B cell (primary cell): ENCODE data around the gene GEMIN7. TPM values are rescaled to one million over a fixed set of nuclear protein-coding genes. Genes with fewer than 3 reads are reported as not detected.

Experiments used
- ATAC-seq: fragments of 200-7000 bp; cut with Tn5 transposase; one replicate; pipeline ENCODE4 v1.10.0; 2021; ENCODE audit warnings: low read depth, mild to moderate bottlenecking, moderate number of reproducible peaks, moderate library complexity
- CTCF ChIA-PET: fragments of 350-600 bp; sonication (Branson Sonifier 250); formaldehyde crosslinking; loops from one replicate; lab custom pipeline; 2021; ENCODE audit warnings: antibody characterized with exemption, inconsistent platforms; lab: Charles Lee
- POLR2A ChIA-PET: fragments of 350-600 bp; sonication (Branson Sonifier 250); formaldehyde crosslinking; loops from one replicate; lab custom pipeline; 2021; ENCODE audit warnings: antibody characterized with exemption; lab: Charles Lee
- DNase-seq: peaks from one replicate; pipeline ENCODE4 v3.0.0; 2013
- H2AFZ ChIP-seq: 2 replicates; pipeline ENCODE4 v1.6.1; 2012; ENCODE audit warnings: mild to moderate bottlenecking, low read depth, low read length; ENCODE audit not compliant: insufficient read depth, poor library complexity, severe bottlenecking
- H3K27ac ChIP-seq, 2 donors: 1 replicate in 1 of 2; 2 replicates in 1 of 2; pipeline ENCODE4 v1.5.1; 2012 to 2013; ENCODE audit warnings: low read length in 2 of 2, mild to moderate bottlenecking in 2 of 2, moderate library complexity in 1 of 2
- H3K27me3 ChIP-seq, 4 experiments: fragments of 200-600 bp in 1 of 4; sonication (generic) in 1 of 4; replicated peaks in 1 of 4; 1 replicate in 2 of 4; 2 replicates in 2 of 4; pipeline versions ENCODE4 v1.6.1 to v1.7.0; 2013 to 2016; ENCODE audit warnings: low read length in 3 of 4, mild to moderate bottlenecking in 2 of 4, mixed read lengths in 1 of 4, moderate library complexity in 1 of 4; ENCODE audit not compliant: insufficient read depth in 4 of 4, control insufficient read depth in 3 of 4; ENCODE audit errors: control extremely low read depth in 1 of 4
- H3K36me3 ChIP-seq, 2 experiments: replicated peaks in 1 of 2; 1 replicate in 1 of 2; 2 replicates in 1 of 2; pipeline versions ENCODE4 v1.6.1 to v1.7.1; 2013; ENCODE audit warnings: low read length in 1 of 2; ENCODE audit not compliant: insufficient read depth in 2 of 2, control insufficient read depth in 1 of 2; ENCODE audit errors: control extremely low read depth in 1 of 2, extremely low read depth in 1 of 2
- H3K4me1 ChIP-seq, 2 donors: fragments of 200-600 bp in 1 of 2; sonication (generic) in 1 of 2; 1 replicate in 1 of 2; 2 replicates in 1 of 2; pipeline versions ENCODE4 v1.5.1 to v1.6.1; 2013 to 2017; ENCODE audit warnings: low read length in 2 of 2; ENCODE audit not compliant: control insufficient read depth in 2 of 2, insufficient read depth in 2 of 2
- H3K4me2 ChIP-seq: replicated peaks from 2 replicates; pipeline ENCODE3; 2012; ENCODE audit warnings: mild to moderate bottlenecking, low read depth, low read length; ENCODE audit not compliant: poor library complexity, severe bottlenecking
- H3K4me3 ChIP-seq, 5 experiments: fragments of 200-600 bp in 1 of 5; sonication (generic) in 1 of 5; 1 replicate in 3 of 5; 2 replicates in 2 of 5; pipeline versions ENCODE4 v1.5.1 to v1.7.0; 2011 to 2016; ENCODE audit warnings: low read length in 4 of 5, mild to moderate bottlenecking in 4 of 5, low read depth in 2 of 5, control low read depth in 1 of 5, moderate library complexity in 1 of 5; ENCODE audit not compliant: insufficient read depth in 1 of 5; ENCODE audit errors: control extremely low read depth in 1 of 5, extremely low read depth in 1 of 5
- H3K79me2 ChIP-seq: fragments of 200-600 bp; sonication (generic); one replicate; pipeline ENCODE4 v1.6.0; 2016; ENCODE audit warnings: low read length; ENCODE audit not compliant: control insufficient read depth, insufficient read depth
- H3K9ac ChIP-seq: fragments of 200-600 bp; sonication (generic); 2 replicates; pipeline ENCODE4 v1.6.1; 2017; ENCODE audit warnings: mild to moderate bottlenecking, low read length, moderate library complexity
- H3K9me3 ChIP-seq, 3 donors: one replicate each; pipeline versions ENCODE4 v1.6.1 to v1.7.1; 2013; ENCODE audit warnings: low read length in 2 of 3; ENCODE audit not compliant: control insufficient read depth in 2 of 3, insufficient read depth in 1 of 3; ENCODE audit errors: control extremely low read depth in 1 of 3
- H4K20me1 ChIP-seq: 2 replicates; pipeline ENCODE4 v1.6.0; 2012; ENCODE audit warnings: mild to moderate bottlenecking, low read length; ENCODE audit not compliant: insufficient read depth, control insufficient read depth, poor library complexity, severe bottlenecking
- H3K27ac Mint-ChIP-seq: one replicate; pipeline ENCODE4 v1.8.0; 2021; ENCODE audit warnings: mixed read lengths
- H3K27me3 Mint-ChIP-seq: one replicate; pipeline ENCODE4 v1.8.0; 2021; ENCODE audit warnings: mixed read lengths
- H3K4me1 Mint-ChIP-seq: one replicate; pipeline ENCODE4 v1.8.0; 2021; ENCODE audit warnings: mixed read lengths
- H3K4me3 Mint-ChIP-seq: one replicate; pipeline ENCODE4 v1.8.0; 2021; ENCODE audit warnings: mixed read lengths
- H3K9me3 Mint-ChIP-seq: one replicate; pipeline ENCODE4 v1.8.0; 2022; ENCODE audit warnings: mixed read lengths; ENCODE audit not compliant: insufficient read depth
- CTCF ChIP-seq: fragments of 200-600 bp; IDR thresholded peaks from one replicate; pipeline ENCODE4 v1.8.0; 2022; ENCODE audit warnings: antibody characterized with exemption, mild to moderate bottlenecking
- EZH2 ChIP-seq: IDR thresholded peaks from 2 replicates; pipeline ENCODE4 v1.6.1; 2012; ENCODE audit warnings: borderline replicate concordance, low read depth, mild to moderate bottlenecking, moderate library complexity, low read length; ENCODE audit not compliant: insufficient read depth, poor library complexity, severe bottlenecking
- WGBS: methylation state at CpG from one replicate; pipeline ENCODE4 v1.1.5; 2013; ENCODE audit warnings: missing lambda C conversion rate; ENCODE audit not compliant: insufficient coverage; 5-methylcytosine and 5-hydroxymethylcytosine counted together
- intact Hi-C: fragments of 100-400 bp; cut with micrococcal nuclease; formaldehyde crosslinking; loops from one replicate; pipeline ENCODE4 v1.10.0; 2022
- polyA plus RNA-seq: library from polyadenylated mRNA; depleted of rRNA; stranded (reverse); fragments of >200 nt; gene quantifications from 2 replicates; pipeline ENCODE4 v1.2.3, GENCODE V29; 2012
- total RNA-seq, 2 donors: library from RNA; stranded (reverse); fragments of 120-200 nt in 1 of 2; gene quantifications; 1 replicate in 1 of 2; 2 replicates in 1 of 2; pipeline versions ENCODE4 v1.2.3 to v1.2.4, GENCODE V29; 2013 to 2022

The GEMIN7 gene
- total and polyA plus RNA-seq, 2 donors (not counting 1 experiment from before 2014, with no cell fraction given) = 43.0 to 89.4 TPM

DNA sequence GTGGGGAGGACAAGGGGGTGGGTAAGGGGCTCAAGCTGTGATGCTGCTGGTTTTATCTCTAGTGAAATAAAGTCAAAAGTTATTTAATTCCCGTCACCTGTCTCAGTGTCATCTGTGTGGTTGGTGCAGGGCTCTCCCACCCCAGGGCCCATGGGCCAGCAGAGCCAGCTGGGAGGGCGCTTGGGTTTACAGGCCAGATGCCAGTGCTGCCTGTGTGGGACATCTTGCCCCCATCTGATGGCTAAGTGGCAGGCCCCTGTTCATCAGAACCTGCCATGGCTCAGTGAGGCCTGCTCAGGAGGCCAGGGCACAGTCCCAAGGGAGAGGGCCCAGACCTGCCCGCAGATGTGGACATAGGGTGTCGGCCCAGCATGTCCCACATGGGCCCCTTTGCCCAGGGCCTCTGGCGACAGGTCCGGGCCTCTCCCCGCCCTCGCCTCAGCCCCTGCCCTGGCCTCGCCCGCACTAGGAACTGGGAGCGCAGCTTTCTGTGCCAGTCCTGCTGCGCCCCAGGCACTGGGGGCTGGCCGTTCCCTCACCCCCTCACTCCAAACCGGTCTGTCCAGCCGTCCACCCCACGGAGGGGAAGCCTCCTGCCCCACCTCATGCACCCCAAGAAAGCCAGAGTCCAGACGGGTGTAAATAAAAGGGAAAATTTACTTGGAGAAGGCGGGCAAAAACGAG, 8.1 kb upstream of the GEMIN7 start:
- peaks cover 0 to 77% of the 10 kb centered on the region in 2 experiments for H3K36me3 ChIP-seq
- H4K20me1 ChIP-seq = peaks cover 92% of the 10 kb centered on the region
- no peaks in the 10 kb centered on the region for H3K27me3 ChIP-seq
- TF ChIP-seq CTCF (no peak), EZH2 (no peak)
- intact Hi-C loops = no loop called here
- Mint-ChIP-seq H3K4me3 (no peak overlapping the region), H3K27me3 (no peaks in the 10 kb centered on the region), H3K27ac (peak overlapping the region; percentile 41), H3K9me3 (no peaks in the 10 kb centered on the region), H3K4me1 (peaks cover 39% of the 10 kb centered on the region)
- H2AFZ ChIP-seq = no peak overlapping the region
- H3K79me2 ChIP-seq = peaks cover 37% of the 10 kb centered on the region
- peaks cover 10 to 28% of the 10 kb centered on the region in 2 donors for H3K4me1 ChIP-seq
- ChIA-PET CTCF (interaction anchor here (1.0 kb wide), 1 partner anchor 22 kb away, joined by 3 read pairs; no protein-coding TSS in a partner anchor), POLR2A (no interaction called here)
- H3K4me2 ChIP-seq = no peak overlapping the region
- 88% methylated on average over 10 of the region's 19 CpGs for WGBS
- H3K4me3 ChIP-seq = no peak overlapping the region
- H3K27ac ChIP-seq = no peak overlapping the region
- H3K9me3 ChIP-seq = no peaks in the 10 kb centered on the region
- no peak overlapping the region for H3K9ac ChIP-seq
- DNase-seq = no peak
- ATAC-seq = no peak

GRCh38 chr19:45071545-45071938, 7.5 kb upstream of the GEMIN7 start:
- Mint-ChIP-seq H3K4me3 (no peak overlapping the region), H3K27ac (peak overlapping the region; percentile 41), H3K9me3 (no peaks in the 10 kb centered on the region), H3K4me1 (peaks cover 41% of the 10 kb centered on the region), H3K27me3 (no peaks in the 10 kb centered on the region)
- no peak for DNase-seq
- H3K9me3 ChIP-seq = no peaks in the 10 kb centered on the region
- H3K4me2 ChIP-seq = no peak overlapping the region
- no peak overlapping the region for H2AFZ ChIP-seq
- ChIA-PET CTCF (no interaction called here), POLR2A (interaction anchor here (1.1 to 1.7 kb wide), 2 partner anchors 20 to 71 kb away, joined by 3 read pairs; no protein-coding TSS in a partner anchor)
- peaks cover 0 to 75% of the 10 kb centered on the region in 2 experiments for H3K36me3 ChIP-seq
- ATAC-seq = no peak
- peaks cover 11 to 30% of the 10 kb centered on the region in 2 donors for H3K4me1 ChIP-seq
- WGBS = 95% methylated on average over 25 of the region's 25 CpGs
- intact Hi-C loops = no loop called here
- H3K9ac ChIP-seq = no peak overlapping the region
- peaks cover 36% of the 10 kb centered on the region for H3K79me2 ChIP-seq
- TF ChIP-seq CTCF (no peak), EZH2 (no peak)
- H3K4me3 ChIP-seq = no peak overlapping the region
- H3K27me3 ChIP-seq = no peaks in the 10 kb centered on the region
- H3K27ac ChIP-seq = no peak overlapping the region
- H4K20me1 ChIP-seq = peaks cover 86% of the 10 kb centered on the region
